Measurements from ENCODE around the gene PTPRO.

- TF ChIP-seq CTCF (IDR thresholded peaks at IDR 0.05) (no peak), POLR2A (IDR thresholded peaks at IDR 0.05) (no peak)
Observed at GRCh38 chr12:15355766-15356165, 33.5 kb downstream of the PTPRO start.
